OCI-LY3 (cell line): ENCODE data around the gene CCDC183.

Experiments used
- CTCF ChIP-seq: fragments of 200-600, 300-600 bp; sonication (generic); IDR thresholded peaks from 2 replicates; pipeline ENCODE4 v1.5.1; 2014; ENCODE audit warnings: antibody characterized with exemption, low read length, low read depth
- EZH2phosphoT487 ChIP-seq: fragments of 200-600 bp; shearing (Covaris generic); IDR thresholded peaks from 2 replicates; pipeline ENCODE4 v1.6.1; 2018; ENCODE audit warnings: antibody characterized with exemption, mixed run types, low read depth

DNA sequence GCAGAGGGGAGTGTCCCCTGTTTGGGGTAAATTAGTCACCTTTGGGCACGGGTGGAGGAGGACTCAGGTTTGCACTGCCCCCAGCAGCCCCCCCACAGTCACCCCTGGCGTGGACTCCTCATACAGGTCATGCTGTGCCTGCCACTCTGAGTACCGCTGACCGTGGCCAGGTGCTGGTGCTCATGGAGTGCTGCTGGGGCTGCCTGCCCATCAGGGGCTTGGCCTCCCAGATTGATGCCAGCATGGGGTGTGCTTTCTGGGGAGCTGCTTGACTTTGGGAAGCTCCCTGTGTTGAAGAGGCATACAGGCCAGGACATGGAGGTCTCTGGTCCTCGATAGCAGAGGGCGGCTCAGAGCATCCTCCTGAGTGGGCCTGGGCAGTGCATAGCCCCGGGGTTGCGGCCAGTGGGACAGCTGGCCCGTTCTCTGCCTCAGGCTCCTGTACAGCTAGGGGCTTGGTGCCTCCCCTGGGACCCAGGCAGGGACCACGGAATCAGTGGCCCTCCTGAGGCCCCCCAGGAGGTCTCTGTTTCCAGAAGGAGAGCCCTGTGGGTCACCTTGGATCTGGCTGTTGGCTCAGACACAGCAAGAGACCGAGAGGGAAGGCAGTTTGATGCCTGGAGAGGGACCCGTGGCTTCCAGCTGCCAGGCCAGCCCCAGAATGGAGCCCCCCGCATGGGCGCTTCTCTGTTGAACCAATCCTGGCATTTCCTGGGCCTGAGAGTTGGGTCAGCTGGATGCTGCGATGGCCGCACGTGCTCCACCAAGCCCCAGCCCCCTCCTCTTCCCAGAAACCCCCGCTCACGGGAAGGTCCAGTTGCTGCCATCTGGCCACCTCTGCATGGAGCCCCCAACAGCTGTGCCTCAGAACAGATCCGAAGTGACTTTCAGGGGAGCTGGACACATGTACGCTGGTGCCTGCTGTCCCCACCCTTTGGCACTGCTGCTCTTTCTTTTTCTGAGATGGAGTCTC is 40.1 kb downstream of the CCDC183 start:
- TF ChIP-seq CTCF, result no peak
- no peak for TF ChIP-seq EZH2phosphoT487
